Measurements from ENCODE around the gene INPP5K.

INPP5K gene

GRCh38 chr17:1504866-1505265 is 11.5 kb downstream of the INPP5K start:
- DNase-seq = no peak

GRCh38 chr17:1503699-1504098 is 12.7 kb downstream of the INPP5K start:
- no peak for DNase-seq

- no peak for DNase-seq
Observed at GRCh38 chr17:1498869-1499268, 17.5 kb downstream of the INPP5K start.

- DNase-seq = no peak
Observed at GRCh38 chr17:1498233-1498632, 18.2 kb downstream of the INPP5K start.

GRCh38 chr17:1497831-1498230 is 18.6 kb downstream of the INPP5K start:
- DNase-seq = no peak

GRCh38 chr17:1496869-1497268 is 19.5 kb downstream of the INPP5K start:
- no peak for DNase-seq

DNA sequence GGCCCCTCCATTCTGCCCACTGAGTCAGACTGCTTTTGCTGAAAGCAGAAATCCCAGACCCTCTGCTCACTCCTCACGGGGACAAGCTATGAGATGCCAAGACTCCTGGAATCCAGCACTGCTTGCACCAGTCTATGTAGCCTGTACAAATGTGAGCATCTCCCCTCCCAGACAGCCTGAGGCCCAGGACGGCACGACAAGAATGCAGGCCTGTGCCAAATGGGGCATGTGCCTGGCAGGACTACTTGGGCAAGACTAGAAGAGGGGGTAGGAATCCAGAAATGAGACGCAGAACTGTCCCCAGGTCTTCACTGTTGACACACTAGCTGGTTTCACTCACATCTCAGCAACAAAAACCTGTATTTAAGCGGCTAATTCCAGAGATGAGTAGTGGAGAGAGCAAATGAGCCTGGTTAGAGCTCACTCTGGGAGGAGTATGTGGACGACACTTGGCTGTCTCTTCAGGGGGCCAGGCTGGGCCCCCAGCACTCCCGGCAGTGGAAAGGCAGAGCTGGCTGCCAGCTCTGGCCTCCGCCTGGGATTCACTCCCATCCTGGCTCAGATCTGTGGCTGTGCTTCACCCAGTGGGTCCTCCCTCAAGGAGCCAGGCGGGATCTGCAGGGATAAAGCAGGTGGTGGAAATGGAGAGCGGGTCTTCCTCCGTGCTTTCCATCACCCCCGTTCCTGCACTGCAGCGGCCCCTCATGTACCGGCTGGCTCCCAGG is 21.0 kb downstream of the INPP5K start:
- no peak for DNase-seq

GRCh38 chr17:1494736-1495253 is 21.6 kb downstream of the INPP5K start:
- no peak for DNase-seq

GRCh38 chr17:1494203-1494602 is 22.2 kb downstream of the INPP5K start:
- no peak for DNase-seq

GRCh38 chr17:1493291-1493980 is 23.0 kb downstream of the INPP5K start:
- DNase-seq = no peak

DNA sequence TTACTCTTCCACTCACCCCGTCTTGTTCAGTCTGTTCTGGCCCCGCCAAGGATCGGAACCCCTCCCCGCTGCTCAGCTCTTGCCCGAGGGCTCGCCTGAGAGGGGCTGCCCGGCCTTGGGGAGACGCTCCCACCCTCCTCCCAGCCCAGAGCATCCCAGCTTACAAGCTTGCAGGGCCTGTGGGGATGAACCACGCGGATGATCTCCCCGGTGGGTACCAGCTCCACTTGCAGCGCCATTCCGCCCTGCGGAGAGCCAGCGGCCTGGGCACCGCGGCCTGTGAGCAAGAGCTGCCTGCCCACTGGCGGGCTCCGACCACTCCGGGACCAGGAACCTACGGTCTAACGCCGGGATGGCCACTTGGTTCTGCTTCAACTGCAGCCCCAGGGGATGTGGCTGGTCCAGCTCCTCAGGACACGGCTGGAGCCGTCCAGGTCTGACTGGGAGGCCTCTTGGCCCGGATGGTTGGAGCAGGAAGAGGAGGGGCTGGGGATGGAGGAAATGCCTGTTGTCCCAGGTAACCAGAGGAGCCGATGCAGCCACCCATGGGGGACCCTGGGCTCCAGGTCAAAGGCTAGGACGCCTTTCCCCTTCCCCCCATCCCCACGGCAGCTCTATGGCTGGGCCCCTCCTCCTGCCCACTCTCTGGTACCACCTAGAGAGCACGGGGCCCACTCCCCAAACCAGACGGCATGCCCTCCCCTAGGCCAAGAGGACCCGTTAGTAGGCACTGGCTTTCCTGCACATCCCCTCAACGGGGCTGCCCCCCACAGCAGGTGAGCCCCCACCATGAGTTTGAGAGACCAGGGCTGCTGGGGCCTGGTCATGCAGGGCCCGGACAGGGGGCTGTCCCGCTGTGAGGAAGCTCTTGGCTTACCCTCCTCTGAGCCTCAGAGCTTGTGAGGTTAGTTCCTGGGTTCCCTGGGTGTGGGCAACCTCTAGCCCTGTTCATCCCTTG is 23.9 kb downstream of the INPP5K start, which contains the start of gene MYO1C:
Gene MYO1C, minus strand, starts transcription at position 438 of the 958 bp plus-strand sequence. Its CDS starts 199 bp downstream, at position 239.
- DNase-seq = no peak

- no peak for DNase-seq
Observed at GRCh38 chr17:1491443-1492248, 24.8 kb downstream of the INPP5K start.

DNA sequence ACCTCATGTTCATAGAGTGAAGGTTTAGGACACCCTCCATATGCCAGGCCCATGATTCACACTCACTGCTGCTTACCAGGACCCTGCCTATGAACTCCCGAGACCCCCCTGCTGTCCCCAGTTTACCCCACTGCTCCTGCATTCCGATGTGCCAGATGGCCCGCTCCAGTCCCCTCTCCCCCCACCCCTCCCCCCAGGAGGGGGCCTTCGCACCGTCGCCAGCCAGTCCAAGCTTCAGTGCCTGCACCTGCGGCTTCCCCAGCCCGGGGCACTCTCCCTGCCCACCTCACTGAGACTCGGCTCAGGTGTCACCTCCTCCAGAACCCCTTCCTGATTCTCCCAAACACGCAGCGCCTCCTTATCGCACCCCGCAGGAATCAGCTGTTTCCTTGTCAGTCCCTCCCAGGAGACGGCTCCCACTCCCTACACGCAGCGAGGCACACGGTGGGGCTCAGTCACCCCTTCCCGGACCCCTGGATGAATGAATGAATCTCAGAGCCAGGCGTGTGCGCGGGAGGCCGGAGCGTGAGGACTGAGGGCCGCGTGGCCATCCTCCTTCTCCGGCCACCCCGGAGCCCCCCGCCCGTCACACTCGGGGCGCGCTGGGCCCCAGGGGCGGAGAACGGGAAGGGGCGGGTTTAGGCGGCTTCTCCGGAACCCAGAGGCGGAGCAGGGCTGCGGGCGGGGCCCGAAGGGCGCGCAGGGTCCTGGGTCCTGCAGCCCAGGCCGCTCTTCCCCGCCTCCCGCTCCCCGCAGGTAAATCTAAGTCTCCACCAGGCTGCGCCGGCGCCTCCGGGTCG is 25.6 kb downstream of the INPP5K start:
- peak; percentile 72 for DNase-seq

DNA sequence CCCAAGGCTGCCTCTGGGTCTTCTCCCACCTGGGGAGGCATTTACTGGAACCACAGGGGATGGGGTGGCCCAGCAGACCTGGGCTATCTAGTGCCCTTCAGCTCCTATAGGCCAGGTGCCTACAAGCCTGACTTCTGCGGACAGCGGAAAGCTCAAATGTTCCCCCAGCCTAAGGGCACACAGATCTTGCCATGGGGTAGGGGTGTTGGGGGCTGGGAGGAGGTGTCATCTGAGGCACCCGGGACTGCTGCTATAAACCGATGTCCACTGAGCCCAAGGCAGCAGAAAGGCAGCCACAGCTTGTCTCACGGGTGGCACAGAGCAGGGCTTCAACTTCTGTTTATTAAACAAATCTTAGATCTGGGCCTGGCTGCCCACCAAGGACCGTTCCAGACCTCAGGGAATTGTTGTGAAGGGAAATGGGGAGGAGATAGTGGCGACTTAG is 27.6 kb downstream of the INPP5K start:
- DNase-seq = no peak

DNA sequence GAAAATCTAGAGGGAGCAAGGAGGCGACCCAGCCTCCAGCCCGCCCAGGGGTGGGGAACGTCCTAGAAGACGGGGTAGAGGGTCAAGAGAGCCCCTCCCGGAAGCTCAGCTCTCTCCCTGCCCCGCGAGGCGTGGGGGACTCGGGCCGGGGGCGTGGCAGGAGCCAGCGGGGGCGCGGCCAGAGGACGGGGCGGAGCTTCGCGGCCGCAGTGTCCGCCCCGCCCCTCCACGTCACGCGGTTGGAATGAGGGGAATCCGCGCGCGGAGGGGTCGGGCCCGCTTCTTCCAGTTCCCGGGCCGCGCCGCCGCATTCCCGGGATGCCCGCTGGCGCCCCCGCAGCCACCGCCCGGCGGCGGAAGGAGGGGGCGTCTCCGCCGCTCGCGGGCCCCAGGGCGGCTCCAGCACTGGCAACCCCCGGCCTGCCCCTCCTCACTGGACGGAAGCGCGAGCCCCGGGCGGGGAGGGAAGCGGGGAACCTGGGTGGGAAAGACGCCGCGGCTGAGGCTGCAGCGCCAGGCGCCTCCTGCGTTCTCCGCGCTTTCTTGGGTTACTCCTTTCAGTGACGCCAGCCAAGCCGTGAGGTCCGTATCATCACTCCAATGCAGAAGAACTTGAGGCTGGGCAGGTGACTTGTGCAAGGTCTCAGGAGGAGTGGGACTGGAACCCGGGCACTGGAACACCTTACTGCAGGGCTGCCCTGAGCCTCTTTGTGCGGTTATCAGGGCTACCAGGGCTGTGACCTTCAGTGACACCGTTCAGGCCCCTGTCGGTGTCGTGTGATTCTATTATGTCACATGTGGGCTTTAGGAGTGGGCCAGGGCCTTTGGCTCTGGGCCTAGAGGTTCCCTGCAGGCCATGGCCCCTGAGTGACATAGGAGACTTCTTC is 28.2 kb downstream of the INPP5K start:
- DNase-seq = peak; percentile 70

GRCh38 chr17:1486802-1487695 is 29.4 kb downstream of the INPP5K start:
- peak; percentile 80 for DNase-seq

- peak; percentile 62 for DNase-seq
Observed at GRCh38 chr17:1485423-1486376, 30.7 kb downstream of the INPP5K start.

Measured in stimulated activated CD4-positive, alpha-beta T cell treated with anti-CD3 and anti-CD28 coated beads, Interleukin-4, amount 100 ng/mL, for 1 hour (primary cell).